ENCODE results near the gene SMARCD1. TPM values are rescaled to one million over a fixed set of nuclear protein-coding genes. Genes with fewer than 3 reads are reported as not detected.

Gene SMARCD1
- total and polyA plus RNA-seq, 4 donors = 4.6 to 24.4 (median 15.3) TPM

- TF ChIP-seq REST (IDR thresholded peaks at IDR 0.05) (no peak), YY1 (IDR thresholded peaks at IDR 0.05) (no peak)
Measured at GRCh38 chr12:50042693-50043092, 42.4 kb upstream of the SMARCD1 start (continued).

GRCh38 chr12:50043308-50043707 is 41.8 kb upstream of the SMARCD1 start:
- no peak overlapping the region for H3K27ac ChIP-seq (ENCODE audit: low read depth in 1 of 2, low read length in 2 of 2)
- H3K4me3 ChIP-seq (ENCODE audit: low read depth in 1 of 3, low read length in 3 of 3) = no peak overlapping the region
- no peaks in the 10 kb centered on the region for H3K9me3 ChIP-seq (ENCODE audit: control insufficient read depth in 4 of 4, low read length in 3 of 4)
- no peak for DNase-seq (ENCODE audit: low spot score)
- 93% methylated on average over 2 of the region's 2 CpGs for WGBS
- no peaks in the 10 kb centered on the region for H3K36me3 ChIP-seq (ENCODE audit: control insufficient read depth in 4 of 4, insufficient read depth in 3 of 4, low read depth in 1 of 4, low read length in 3 of 4)
- no peak overlapping the region for H3K9ac ChIP-seq (ENCODE audit: low read depth in 1 of 2, low read length in 2 of 2)
- TF ChIP-seq HNF4G (IDR thresholded peaks at IDR 0.05) (no peak), JUND (IDR thresholded peaks at IDR 0.05) (no peak), RXRA (IDR thresholded peaks at IDR 0.05) (no peak), TAF1 (conservative IDR thresholded peaks at IDR 0.05) (no peak), REST (IDR thresholded peaks at IDR 0.05) (no peak), HNF4A (conservative IDR thresholded peaks at IDR 0.05) (no peak), YY1 (IDR thresholded peaks at IDR 0.05) (no peak), SP1 (IDR thresholded peaks at IDR 0.05) (no peak), ATF3 (IDR thresholded peaks at IDR 0.05) (no peak), EGR1 (IDR thresholded peaks at IDR 0.05; ENCODE audit: low read depth in 2 of 2) (no peak), ZBTB33 (IDR thresholded peaks at IDR 0.05) (no peak)
- no peaks in the 10 kb centered on the region for H3K4me1 ChIP-seq (ENCODE audit: control insufficient read depth in 4 of 4, insufficient read depth in 4 of 4, low read length in 3 of 4)
- no peaks in the 10 kb centered on the region for H3K27me3 ChIP-seq (ENCODE audit: control insufficient read depth in 4 of 4, insufficient read depth in 4 of 4, low read length in 3 of 4)

GRCh38 chr12:50043854-50044253 is 41.3 kb upstream of the SMARCD1 start:
- Histone ChIP-seq H3K9me3 (ENCODE audit: control insufficient read depth in 4 of 4, low read length in 3 of 4) (no peaks in the 10 kb centered on the region), H3K4me3 (ENCODE audit: low read depth in 1 of 3, low read length in 3 of 3) (no peak overlapping the region), H3K4me1 (ENCODE audit: control insufficient read depth in 4 of 4, insufficient read depth in 4 of 4, low read length in 3 of 4) (no peaks in the 10 kb centered on the region), H3K27me3 (ENCODE audit: control insufficient read depth in 4 of 4, insufficient read depth in 4 of 4, low read length in 3 of 4) (no peaks in the 10 kb centered on the region), H3K9ac (ENCODE audit: low read depth in 1 of 2, low read length in 2 of 2) (no peak overlapping the region), H3K36me3 (ENCODE audit: control insufficient read depth in 4 of 4, insufficient read depth in 3 of 4, low read depth in 1 of 4, low read length in 3 of 4) (no peaks in the 10 kb centered on the region), H3K27ac (ENCODE audit: low read depth in 1 of 2, low read length in 2 of 2) (no peak overlapping the region)
- WGBS = 82% methylated on average over 6 of the region's 6 CpGs
- DNase-seq (ENCODE audit: low spot score) = no peak
- no peak for TF ChIP-seq RXRA (IDR thresholded peaks at IDR 0.05)
- TF ChIP-seq RAD21 (IDR thresholded peaks at IDR 0.05) = no peak
- TF ChIP-seq CTCF (IDR thresholded peaks at IDR 0.05; ENCODE audit: low read depth, low read length, missing input control) = no peak
- no peak for TF ChIP-seq FOXA2 (IDR thresholded peaks at IDR 0.05)
- TF ChIP-seq JUND (IDR thresholded peaks at IDR 0.05) = no peak
- no peak for TF ChIP-seq FOXA1 (IDR thresholded peaks at IDR 0.05)
- TF ChIP-seq YY1 (IDR thresholded peaks at IDR 0.05) = no peak
- no peak for TF ChIP-seq HNF4A (conservative IDR thresholded peaks at IDR 0.05)
- no peak for TF ChIP-seq GABPA (IDR thresholded peaks at IDR 0.05 in 1 of 2, conservative IDR thresholded peaks at IDR 0.05 in 1 of 2)
- TF ChIP-seq TAF1 (conservative IDR thresholded peaks at IDR 0.05) = no peak
- TF ChIP-seq NR2F2 (IDR thresholded peaks at IDR 0.05) = no peak
- TF ChIP-seq ATF3 (IDR thresholded peaks at IDR 0.05) = no peak
- no peak for TF ChIP-seq SP1 (IDR thresholded peaks at IDR 0.05)
